ENCODE measurements around the gene RPS15. TPM values are rescaled to one million over a fixed set of nuclear protein-coding genes. Genes with fewer than 3 reads are reported as not detected.
A peak's percentile ranks its signal among the peaks of the same experiment; 100 is the strongest.

Gene RPS15
- total RNA-seq, 3 donors from 2014 or later (not counting 1 experiment from before 2014, with no cell fraction given) = 731 to 872 (median 837) TPM

DNA sequence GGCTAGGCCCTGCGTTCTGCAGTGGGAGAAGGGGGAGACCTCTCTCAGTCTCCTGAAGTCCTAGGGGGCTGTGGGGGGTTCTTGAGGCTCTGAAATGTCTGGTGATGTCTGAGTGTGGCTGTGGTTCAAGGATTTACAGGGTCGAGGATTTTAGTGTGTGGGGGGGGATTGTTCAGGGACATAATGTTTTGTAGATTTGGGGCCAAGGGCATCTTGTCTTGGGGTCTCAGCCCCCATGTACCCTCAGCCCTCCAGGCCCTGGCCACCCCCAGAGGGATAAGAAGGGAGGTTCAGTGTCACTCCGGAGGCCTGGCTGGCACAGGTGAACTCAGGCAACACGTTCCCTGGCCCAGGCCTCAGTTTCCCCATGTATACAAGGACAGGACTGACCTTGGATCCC is 9.3 kb downstream of the RPS15 start:
- no peak overlapping the region for H3K4me3 ChIP-seq (ENCODE audit: low read length)
- no peak overlapping the region for H3K27ac ChIP-seq (ENCODE audit: low read length)
- Mint-ChIP-seq H3K27me3 (ENCODE audit: low read depth in 2 of 2) (peaks cover 28 to 30% of the 10 kb centered on the region in 2 donors), H3K27ac (peak overlapping the region in 1 of 2 donors; percentile 23), H3K36me3 (no peaks in the 10 kb centered on the region), H3K9me3 (no peaks in the 10 kb centered on the region), H3K4me1 (peaks cover 10 to 31% of the 10 kb centered on the region in 2 donors), H3K4me3 (peak overlapping the region; percentile 53)
- 24% methylated on average over 4 of the region's 4 CpGs for WGBS (ENCODE audit: insufficient coverage)
- ATAC-seq (no peak), DNase-seq (no peak)
- intact Hi-C loops (cut with micrococcal nuclease) = no loop called here
- H3K36me3 ChIP-seq (ENCODE audit: control insufficient read depth, insufficient read depth, low read length) = peaks cover 1% of the 10 kb centered on the region
- H3K4me1 ChIP-seq (ENCODE audit: control insufficient read depth, insufficient read depth, low read length) = peaks cover 29% of the 10 kb centered on the region
- TF ChIP-seq, protein P1, sequence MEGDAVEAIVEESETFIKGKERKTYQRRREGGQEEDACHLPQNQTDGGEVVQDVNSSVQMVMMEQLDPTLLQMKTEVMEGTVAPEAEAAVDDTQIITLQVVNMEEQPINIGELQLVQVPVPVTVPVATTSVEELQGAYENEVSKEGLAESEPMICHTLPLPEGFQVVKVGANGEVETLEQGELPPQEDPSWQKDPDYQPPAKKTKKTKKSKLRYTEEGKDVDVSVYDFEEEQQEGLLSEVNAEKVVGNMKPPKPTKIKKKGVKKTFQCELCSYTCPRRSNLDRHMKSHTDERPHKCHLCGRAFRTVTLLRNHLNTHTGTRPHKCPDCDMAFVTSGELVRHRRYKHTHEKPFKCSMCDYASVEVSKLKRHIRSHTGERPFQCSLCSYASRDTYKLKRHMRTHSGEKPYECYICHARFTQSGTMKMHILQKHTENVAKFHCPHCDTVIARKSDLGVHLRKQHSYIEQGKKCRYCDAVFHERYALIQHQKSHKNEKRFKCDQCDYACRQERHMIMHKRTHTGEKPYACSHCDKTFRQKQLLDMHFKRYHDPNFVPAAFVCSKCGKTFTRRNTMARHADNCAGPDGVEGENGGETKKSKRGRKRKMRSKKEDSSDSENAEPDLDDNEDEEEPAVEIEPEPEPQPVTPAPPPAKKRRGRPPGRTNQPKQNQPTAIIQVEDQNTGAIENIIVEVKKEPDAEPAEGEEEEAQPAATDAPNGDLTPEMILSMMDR (IDR thresholded peaks at IDR 0.05) = no peak
- H3K9me3 ChIP-seq (ENCODE audit: control insufficient read depth, insufficient read depth, low read length) = no peaks in the 10 kb centered on the region
- peaks cover 43% of the 10 kb centered on the region for H3K27me3 ChIP-seq (ENCODE audit: control insufficient read depth, insufficient read depth, low read length)

- Histone ChIP-seq H3K36me3 (ENCODE audit: control insufficient read depth, insufficient read depth, low read length) (no peaks in the 10 kb centered on the region), H3K27me3 (ENCODE audit: control insufficient read depth, insufficient read depth, low read length) (peaks cover 46% of the 10 kb centered on the region), H3K4me3 (ENCODE audit: low read length) (no peak overlapping the region), H3K27ac (ENCODE audit: low read length) (no peak overlapping the region), H3K9me3 (ENCODE audit: control insufficient read depth, insufficient read depth, low read length) (no peaks in the 10 kb centered on the region), H3K4me1 (ENCODE audit: control insufficient read depth, insufficient read depth, low read length) (peaks cover 29% of the 10 kb centered on the region)
- 83% methylated on average over 9 of the region's 9 CpGs for WGBS (ENCODE audit: insufficient coverage)
- H3K27me3 Mint-ChIP-seq (ENCODE audit: low read depth in 2 of 2) = peaks cover 28 to 30% of the 10 kb centered on the region in 2 donors
- ATAC-seq (no peak), DNase-seq (no peak)
- TF ChIP-seq, protein P1 (IDR thresholded peaks at IDR 0.05) = no peak
- no peaks in the 10 kb centered on the region for H3K9me3 Mint-ChIP-seq
- H3K36me3 Mint-ChIP-seq = no peaks in the 10 kb centered on the region
- H3K27ac Mint-ChIP-seq = peak overlapping the region in 1 of 2 donors; percentile 23
- intact Hi-C loops (cut with micrococcal nuclease) = no loop called here
- peaks cover 10 to 31% of the 10 kb centered on the region in 2 donors for H3K4me1 Mint-ChIP-seq
- H3K4me3 Mint-ChIP-seq = no peak overlapping the region
Observed at GRCh38 chr19:1447944-1448343, 9.7 kb downstream of the RPS15 start.

- Mint-ChIP-seq H3K27ac (no peak within 1 kb of the TSS), H3K9me3 (no peaks in the 10 kb centered on the region), H3K4me3 (peak within 1 kb of the TSS; percentile 65), H3K27me3 (ENCODE audit: low read depth in 2 of 2) (peaks cover 30 to 33% of the 10 kb centered on the region in 2 donors), H3K36me3 (no peaks in the 10 kb centered on the region), H3K4me1 (peaks cover 6 to 32% of the 10 kb centered on the region in 2 donors)
- peak in 1 of 2 donors; percentile 63 for DNase-seq
- peak in 1 of 3 donors; percentile 39 for ATAC-seq
- TF ChIP-seq, protein P1 (IDR thresholded peaks at IDR 0.05) = no peak
- peaks cover 24% of the 10 kb centered on the region for H3K4me1 ChIP-seq (ENCODE audit: control insufficient read depth, insufficient read depth, low read length)
- WGBS (ENCODE audit: insufficient coverage) = 3% methylated on average over 72 of the region's 74 CpGs
- no peaks in the 10 kb centered on the region for H3K9me3 ChIP-seq (ENCODE audit: control insufficient read depth, insufficient read depth, low read length)
- intact Hi-C loops (cut with micrococcal nuclease) = no loop called here
- no peak within 1 kb of the TSS for H3K4me3 ChIP-seq (ENCODE audit: low read length)
- no peaks in the 10 kb centered on the region for H3K36me3 ChIP-seq (ENCODE audit: control insufficient read depth, insufficient read depth, low read length)
- peaks cover 59% of the 10 kb centered on the region for H3K27me3 ChIP-seq (ENCODE audit: control insufficient read depth, insufficient read depth, low read length)
- no peak within 1 kb of the TSS for H3K27ac ChIP-seq (ENCODE audit: low read length)
Observed at GRCh38 chr19:1449467-1450442, 11.6 kb downstream of the RPS15 start, which contains the start of gene APC2. Gene APC2 (plus strand): TSS chr19:1450121. CDS start chr19:1453002, 2,881 bp downstream.
